NAMALWA (cell line): Measurements from ENCODE around the gene TIE1.

Source experiments
- DNase-seq: peaks from one replicate; pipeline ENCODE4 v3.0.0-alpha.2; 2015; ENCODE audit warnings: low spot score

TIE1 gene

GRCh38 chr1:43274125-43274803 is 26.5 kb upstream of the TIE1 start:
- peak; percentile 37 for DNase-seq

GRCh38 chr1:43274804-43275180 is 26.0 kb upstream of the TIE1 start:
- DNase-seq = no peak

GRCh38 chr1:43275826-43276620 is 24.8 kb upstream of the TIE1 start:
- DNase-seq = no peak

GRCh38 chr1:43276673-43277072 is 24.1 kb upstream of the TIE1 start:
- no peak for DNase-seq

GRCh38 chr1:43277116-43277876 is 23.5 kb upstream of the TIE1 start:
- no peak for DNase-seq

GRCh38 chr1:43279161-43279560 is 21.6 kb upstream of the TIE1 start:
- DNase-seq = no peak

GRCh38 chr1:43279666-43280065 is 21.1 kb upstream of the TIE1 start:
- DNase-seq = no peak

- no peak for DNase-seq
Measured at GRCh38 chr1:43280692-43281091, 20.1 kb upstream of the TIE1 start.

- DNase-seq = no peak
Measured at GRCh38 chr1:43282220-43283195, 18.3 kb upstream of the TIE1 start.

- no peak for DNase-seq
Measured at GRCh38 chr1:43284065-43284464, 16.7 kb upstream of the TIE1 start.

GRCh38 chr1:43284546-43285110 is 16.2 kb upstream of the TIE1 start:
- no peak for DNase-seq

GRCh38 chr1:43285269-43285990 is 15.4 kb upstream of the TIE1 start, which contains the start of gene C1orf210:
TSS of gene C1orf210 (minus strand) at chr1:43285581. CDS start at chr1:43283270, 2,311 bp downstream.
- no peak for DNase-seq

GRCh38 chr1:43286115-43286514 is 14.7 kb upstream of the TIE1 start:
- DNase-seq = no peak

GRCh38 chr1:43286533-43286932 is 14.2 kb upstream of the TIE1 start:
- DNase-seq = no peak

GRCh38 chr1:43288058-43288784 is 12.6 kb upstream of the TIE1 start:
- DNase-seq = no peak

GRCh38 chr1:43288785-43289706 is 11.7 kb upstream of the TIE1 start:
- no peak for DNase-seq

- DNase-seq = no peak
Measured at GRCh38 chr1:43292216-43292615, 8.6 kb upstream of the TIE1 start.

GRCh38 chr1:43292679-43293078 is 8.1 kb upstream of the TIE1 start:
- no peak for DNase-seq

GRCh38 chr1:43293176-43293575 is 7.6 kb upstream of the TIE1 start:
- no peak for DNase-seq
